Uterus (tissue), 2 donors: ENCODE results near the gene ZC3H12D.

ENCODE experiments used
- CTCF ChIP-seq, 4 experiments: fragments of 200-600 bp in 2 of 4; fragments of 450-650 bp in 2 of 4; sonication (generic) in 2 of 4; IDR thresholded peaks; one replicate each; pipeline ENCODE4 v1.5.1; 2016 to 2019; ENCODE audit warnings: antibody characterized with exemption in 4 of 4, mild to moderate bottlenecking in 2 of 4, moderate library complexity in 1 of 4
- POLR2A ChIP-seq, 2 donors: fragments of 450-650 bp; IDR thresholded peaks; one replicate each; pipeline ENCODE4 v1.6.1; 2016; ENCODE audit warnings: antibody characterized with exemption in 2 of 2, mild to moderate bottlenecking in 1 of 2, moderate library complexity in 1 of 2

GRCh38 chr6:149513915-149514314 lies 29.1 kb upstream of the ZC3H12D start:
- TF ChIP-seq CTCF (IDR thresholded peaks at IDR 0.05) (no peak), POLR2A (IDR thresholded peaks at IDR 0.05) (no peak)
